OCI-LY1 (cell line): Measurements from ENCODE around the gene CEP120.

ENCODE experiments used
- CTCF ChIP-seq: fragments of 200-600 bp; sonication (generic), shearing (Covaris generic); IDR thresholded peaks from 2 replicates; pipeline ENCODE4 v1.5.1; 2017; ENCODE audit warnings: mild to moderate bottlenecking, antibody characterized with exemption, low read length, moderate library complexity, mixed read lengths
- EZH2 ChIP-seq: fragments of 200-600 bp; sonication (generic), shearing (Covaris generic); IDR thresholded peaks from 2 replicates; pipeline ENCODE4 v1.8.0; 2017; ENCODE audit warnings: borderline replicate concordance, mixed run types, mild to moderate bottlenecking, antibody characterized with exemption, low read length, moderate library complexity, mixed read lengths

GRCh38 chr5:123428521-123429220 lies 5.5 kb upstream of the CEP120 start:
- TF ChIP-seq CTCF: no peak
- TF ChIP-seq EZH2: no peak
